NCI-H1694 (cell line): ENCODE results near the gene MAGI1.

Source experiments
- DNase-seq: peaks from one replicate; lab custom pipeline; 2025; lab: John Stamatoyannopoulos, UW

MAGI1 gene

DNA sequence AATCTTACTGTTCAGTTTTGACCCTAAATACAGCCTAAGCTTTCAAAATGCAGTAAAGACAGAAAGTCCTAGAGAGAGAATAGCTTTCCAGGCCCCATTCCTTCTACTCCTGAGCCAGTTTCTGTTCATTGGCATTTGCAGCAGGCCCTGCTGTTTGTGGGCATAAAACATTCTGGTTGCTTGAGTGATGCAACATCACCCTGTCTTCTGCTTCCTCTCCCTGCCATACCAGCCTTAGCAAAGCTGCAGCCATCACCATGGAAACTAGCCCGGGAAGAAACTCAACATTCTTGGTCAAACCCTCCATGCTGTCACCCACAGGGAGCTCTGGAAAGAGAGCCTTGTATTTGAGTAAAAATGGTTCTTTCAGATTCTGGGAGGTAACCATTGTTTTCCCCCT is 325.7 kb downstream of the MAGI1 start:
- DNase-seq: no peak

DNA sequence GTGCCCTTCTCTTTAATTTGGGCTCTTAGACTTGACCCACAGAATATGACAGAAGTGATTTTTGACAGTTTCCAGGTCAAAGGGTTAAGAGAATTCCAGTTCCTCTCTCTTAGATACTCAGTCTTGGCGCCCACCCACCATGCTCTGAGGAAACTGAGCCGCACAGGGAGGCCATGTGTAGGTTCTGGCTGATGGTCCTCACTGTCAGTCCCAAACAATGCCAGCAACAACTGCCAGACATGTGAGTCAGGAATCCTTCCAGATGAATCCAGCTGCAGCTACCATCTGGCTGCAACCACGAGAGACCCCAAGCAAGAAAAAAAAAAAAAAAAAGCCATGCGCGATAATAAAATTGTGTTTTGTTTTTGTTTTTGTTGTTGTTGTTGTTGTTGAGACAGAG is 326.6 kb downstream of the MAGI1 start:
- no peak for DNase-seq

DNA sequence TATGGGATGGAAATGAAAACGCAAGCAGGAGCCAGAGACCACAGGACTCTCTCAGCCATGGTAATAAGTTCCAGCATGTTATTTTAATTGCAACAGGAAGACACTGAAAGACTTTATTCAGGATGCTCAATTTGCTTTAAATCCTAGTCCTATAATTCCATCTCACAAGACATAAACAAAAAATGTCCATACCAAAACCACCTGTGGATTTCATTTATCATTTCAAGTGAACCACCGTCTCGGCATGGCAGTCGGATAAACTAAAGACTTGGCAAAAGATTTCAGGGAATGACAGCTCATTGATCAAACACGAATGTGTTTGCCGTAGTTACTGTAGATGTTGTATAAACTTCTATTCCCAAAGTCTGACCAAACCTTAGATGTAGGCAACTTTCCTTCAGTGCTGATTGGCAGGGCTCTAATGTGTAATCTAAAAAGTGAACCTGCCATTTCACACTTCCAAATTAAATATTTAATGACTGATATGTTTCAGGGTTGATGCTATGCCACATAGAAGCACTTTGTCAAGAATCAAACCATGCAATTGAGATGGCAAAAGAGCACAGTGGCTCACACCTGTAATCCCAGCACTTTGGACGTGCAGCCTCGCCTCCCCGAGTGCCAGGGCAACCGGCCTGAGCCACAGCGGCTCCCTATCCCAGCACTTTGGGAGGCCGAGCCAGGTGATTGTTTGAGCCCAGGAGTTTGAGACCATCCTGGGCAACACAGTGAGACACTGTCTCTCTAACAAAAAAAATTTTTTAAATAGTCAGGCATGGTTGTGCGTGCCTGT is 331.7 kb downstream of the MAGI1 start:
- no peak for DNase-seq

DNA sequence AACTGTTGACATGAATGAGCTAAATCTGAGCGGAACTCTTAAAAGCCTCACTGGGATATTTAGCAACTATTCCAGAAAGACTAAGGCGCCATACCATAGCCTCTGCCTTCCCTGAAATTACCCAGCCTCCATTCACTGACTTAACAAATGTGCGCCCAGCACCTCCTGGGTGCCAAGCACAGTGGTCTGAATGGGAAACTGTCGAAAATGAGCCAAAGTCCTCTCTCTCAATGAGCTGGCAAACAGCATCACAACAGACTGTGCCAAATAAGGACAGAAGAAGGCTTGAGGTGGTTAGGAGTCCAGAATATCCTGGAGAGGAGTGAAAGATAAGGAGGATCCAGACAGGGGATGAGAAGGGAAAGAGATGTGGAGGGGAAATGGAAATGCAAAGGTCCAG is 332.4 kb downstream of the MAGI1 start:
- DNase-seq: no peak

DNA sequence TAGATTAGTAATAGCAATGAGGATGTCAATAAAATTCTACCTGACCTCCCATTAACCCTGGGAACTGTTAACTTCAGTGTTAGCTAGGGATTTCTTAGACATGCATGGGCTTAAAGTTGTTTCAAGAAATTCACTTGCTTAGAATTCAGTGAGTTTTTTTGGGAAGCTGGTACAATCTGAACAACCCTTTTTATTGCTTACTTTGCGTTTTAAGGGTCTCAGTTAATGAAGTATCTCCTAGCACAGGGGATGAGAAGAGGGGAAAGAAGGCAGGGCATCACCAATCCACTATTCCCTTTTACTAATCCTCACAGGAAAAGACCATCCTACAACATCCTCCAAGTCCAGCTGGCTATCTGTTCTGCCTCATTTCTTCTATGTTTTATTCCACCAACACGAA is 334.9 kb downstream of the MAGI1 start:
- DNase-seq: no peak

DNA sequence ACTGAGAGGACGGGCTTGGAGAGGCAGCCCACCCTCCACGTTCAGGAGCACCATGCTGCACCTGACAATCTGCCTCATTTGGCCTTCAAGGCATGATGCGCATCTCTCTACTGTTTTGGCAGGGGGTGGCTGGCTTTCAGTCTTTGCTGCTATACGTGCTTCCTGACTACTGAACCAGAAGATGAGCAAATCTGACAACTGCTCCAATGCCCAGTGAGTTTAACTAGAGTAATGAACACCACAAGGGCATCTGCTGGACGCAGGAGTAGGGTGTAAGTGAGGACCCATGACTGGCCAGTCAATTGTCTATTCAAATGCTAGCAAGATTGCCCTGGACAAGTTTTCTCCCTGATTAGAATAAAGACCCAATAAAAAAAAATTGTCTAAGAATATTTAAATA is 335.7 kb downstream of the MAGI1 start:
- DNase-seq: no peak

DNA sequence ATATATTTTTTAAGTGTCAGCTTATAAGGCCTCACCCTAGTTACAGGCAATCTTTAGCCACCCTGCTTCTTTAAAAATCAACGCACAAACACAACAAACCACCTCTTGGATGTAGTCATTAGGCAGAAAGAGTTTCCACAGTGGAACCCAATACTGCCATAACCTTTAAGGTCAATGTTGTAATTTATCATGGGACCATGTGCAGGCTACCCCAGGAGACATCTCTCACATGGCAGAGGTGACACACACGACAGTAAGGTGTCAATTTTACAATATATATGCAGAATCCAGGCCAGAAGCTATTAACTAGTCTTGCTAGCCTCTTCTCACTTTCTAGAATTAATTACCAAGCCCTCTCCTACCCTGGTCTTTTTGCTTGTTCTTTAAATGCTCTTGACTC is 336.5 kb downstream of the MAGI1 start:
- no peak for DNase-seq

DNA sequence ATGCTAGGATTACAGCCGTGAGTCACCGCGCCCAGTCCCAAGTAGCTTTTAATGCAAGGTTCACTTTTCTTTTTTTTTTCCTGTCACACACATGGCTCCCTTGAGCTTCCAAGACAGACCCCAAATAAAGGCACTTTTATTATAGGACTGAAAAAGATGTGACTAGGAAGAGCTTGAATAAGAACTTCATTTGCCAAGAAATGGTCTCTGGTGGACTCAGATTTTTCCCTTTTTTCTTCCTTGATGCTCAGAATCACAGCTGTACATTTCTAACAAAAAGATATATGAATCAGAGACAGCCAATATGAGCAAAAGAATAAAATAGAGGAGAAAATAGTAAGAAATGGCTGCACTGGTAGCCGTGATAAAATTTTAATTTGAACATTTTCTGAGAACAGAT is 337.2 kb downstream of the MAGI1 start:
- DNase-seq: no peak

DNA sequence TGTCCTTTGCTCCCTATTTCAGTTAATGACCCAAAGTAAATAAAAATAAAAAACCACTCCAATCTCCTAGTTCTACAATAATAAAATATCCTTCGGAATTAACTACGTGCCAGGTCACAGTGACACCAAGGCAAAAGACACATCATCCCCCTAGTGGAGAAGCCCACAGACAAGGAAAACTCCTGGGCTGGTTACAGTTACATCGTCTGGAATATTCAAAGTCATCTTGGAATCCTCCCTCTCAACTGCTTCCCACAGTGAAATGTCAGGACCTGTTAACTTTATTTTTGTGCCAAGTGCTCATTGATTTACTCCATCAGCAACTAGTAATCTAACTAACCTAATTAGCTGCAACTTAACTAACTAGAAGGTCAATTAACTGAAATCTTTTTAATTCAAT is 349.3 kb downstream of the MAGI1 start:
- no peak for DNase-seq

DNA sequence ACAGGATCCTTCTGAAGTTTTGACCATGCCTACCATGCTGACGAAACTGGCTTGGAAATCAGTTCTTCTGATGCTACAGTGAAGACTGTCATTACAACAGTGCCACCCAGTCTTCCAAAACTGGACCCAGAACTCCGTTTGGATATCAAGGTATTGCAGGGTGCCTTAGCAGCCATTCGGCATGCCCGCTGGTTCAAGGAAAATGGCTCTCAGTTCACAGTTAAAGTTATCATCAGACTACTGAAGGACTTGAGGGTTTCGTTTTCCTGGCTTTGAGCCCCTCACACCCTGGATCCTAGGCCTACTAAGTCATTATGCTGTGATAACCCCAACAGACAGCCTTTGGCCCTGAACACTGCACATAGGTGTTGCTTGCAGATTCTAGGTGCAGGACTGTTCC is 351.0 kb downstream of the MAGI1 start:
- DNase-seq: no peak

DNA sequence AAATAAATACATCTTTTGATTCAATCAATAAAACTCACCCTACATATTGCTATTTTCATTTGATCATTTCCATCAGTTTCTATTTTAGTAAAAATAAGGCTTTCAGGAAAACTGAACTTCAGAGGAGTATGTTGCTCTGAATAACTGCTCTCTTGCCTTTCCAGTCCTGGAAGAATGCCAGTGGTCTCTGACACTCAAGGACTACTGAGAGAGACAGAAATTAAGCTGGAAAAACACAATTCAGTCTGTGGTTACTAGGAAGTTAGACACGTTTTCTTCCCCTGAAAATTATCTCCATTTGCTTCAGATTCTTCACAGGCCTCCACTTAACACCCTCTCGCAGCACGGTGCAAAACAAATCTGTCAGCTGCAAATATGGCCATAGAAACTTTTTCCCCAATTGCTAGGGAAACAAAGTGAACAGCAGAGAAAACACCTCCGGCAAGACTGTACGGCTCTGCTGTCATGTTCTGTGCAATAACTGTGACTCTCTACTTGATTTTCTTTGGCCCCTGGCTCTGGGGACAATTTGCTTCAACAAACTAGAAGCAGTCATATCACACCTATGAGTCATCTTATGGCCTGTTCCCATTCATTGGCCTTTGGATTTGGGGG is 353.0 kb downstream of the MAGI1 start:
- no peak for DNase-seq

DNA sequence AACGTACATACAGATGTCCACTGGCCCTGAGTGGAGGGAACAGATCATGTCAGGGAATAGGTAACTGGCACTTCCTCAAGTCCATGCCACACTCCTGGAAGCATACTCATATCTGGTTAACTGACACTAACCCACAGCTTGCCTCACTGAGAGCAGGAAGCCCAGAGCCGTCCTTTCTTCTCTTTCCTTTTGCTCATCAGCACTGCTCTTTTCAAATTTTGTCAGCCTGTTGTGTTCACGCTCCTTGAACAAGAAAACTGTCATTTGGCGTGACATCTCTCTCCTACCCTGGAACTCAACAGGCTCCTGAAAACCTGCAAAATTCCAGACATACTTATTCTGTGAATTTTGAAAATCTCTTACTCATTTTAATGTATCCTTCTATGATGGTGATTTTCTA is 360.2 kb downstream of the MAGI1 start:
- no peak for DNase-seq

DNA sequence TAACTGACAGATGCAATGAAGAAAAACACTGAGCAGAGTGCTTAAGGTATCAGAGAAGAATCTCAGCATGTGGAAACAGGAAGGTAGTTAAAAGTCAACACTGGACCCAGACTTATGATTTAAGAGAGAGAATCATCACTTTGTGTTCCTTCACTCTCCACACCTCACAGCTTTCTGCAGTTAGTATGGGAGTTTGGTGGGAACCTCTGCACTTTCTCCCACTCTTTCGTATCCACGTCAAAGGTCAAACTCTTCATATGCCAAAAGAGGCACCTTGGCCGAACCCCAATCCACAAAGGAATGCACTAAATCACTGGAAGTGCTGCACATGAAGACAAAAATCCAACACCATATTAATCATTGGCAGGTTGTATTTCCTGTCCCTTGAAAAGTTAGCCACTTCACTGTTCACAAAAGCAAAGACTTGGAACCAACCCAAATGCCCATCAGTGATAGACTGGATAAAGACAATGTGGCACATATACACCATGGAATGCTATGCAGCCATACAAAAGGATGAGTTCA is 361.2 kb downstream of the MAGI1 start:
- no peak for DNase-seq

DNA sequence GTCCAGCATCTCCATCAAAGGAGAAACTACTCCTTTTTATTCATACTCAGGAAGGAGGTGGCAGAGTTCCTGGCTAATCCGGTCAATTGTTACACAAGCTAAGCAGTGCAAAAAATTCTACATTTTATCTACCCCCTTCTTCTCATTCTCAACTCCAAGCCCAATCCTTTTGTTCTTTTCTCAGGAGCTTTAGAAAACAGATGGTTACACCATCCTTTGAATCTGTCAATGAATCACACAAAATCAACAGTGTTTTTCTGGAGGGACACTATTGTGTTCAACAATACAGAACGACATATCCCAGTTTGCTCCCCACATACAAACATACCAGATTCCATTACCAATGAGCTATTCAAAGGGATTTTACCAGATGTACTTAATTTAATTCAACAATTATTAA is 362.1 kb downstream of the MAGI1 start:
- DNase-seq: no peak

DNA sequence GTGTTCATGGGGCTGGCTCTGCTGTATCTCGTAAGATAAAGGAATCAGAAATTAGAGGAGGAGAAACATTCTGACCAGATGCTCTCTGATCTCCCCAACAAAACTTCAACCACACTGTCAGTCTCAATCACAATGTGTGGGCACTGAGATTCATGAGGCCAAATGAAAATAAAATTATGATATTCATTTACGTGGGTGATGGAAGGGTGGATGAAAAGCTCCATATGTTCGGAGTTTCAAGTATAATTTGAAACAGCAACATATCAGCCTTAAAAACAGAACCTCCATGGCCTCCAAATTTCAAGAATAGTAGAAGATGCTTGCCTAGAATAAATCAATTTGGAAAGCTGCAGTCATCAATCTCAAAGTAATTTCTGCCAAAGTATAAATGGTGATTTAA is 363.7 kb downstream of the MAGI1 start:
- no peak for DNase-seq

DNA sequence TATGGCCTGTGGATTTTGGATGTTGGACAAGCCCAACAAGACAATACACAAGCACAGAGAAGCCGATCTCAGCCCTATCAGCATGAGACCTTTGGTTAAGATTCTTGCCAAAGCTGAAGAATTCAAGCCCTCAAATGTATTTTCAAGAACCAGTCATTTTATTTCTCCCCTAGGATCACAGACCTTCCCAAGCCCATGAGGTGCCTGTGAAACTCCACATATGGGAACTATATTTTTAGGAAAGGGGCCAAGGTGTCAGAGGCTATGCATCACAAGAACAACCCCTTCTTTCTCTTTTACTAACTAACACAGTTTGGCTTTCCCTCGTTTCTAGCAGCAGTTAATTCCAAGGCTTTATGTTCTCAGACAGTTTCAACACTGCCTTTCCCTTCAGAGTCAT is 364.5 kb downstream of the MAGI1 start:
- no peak for DNase-seq

DNA sequence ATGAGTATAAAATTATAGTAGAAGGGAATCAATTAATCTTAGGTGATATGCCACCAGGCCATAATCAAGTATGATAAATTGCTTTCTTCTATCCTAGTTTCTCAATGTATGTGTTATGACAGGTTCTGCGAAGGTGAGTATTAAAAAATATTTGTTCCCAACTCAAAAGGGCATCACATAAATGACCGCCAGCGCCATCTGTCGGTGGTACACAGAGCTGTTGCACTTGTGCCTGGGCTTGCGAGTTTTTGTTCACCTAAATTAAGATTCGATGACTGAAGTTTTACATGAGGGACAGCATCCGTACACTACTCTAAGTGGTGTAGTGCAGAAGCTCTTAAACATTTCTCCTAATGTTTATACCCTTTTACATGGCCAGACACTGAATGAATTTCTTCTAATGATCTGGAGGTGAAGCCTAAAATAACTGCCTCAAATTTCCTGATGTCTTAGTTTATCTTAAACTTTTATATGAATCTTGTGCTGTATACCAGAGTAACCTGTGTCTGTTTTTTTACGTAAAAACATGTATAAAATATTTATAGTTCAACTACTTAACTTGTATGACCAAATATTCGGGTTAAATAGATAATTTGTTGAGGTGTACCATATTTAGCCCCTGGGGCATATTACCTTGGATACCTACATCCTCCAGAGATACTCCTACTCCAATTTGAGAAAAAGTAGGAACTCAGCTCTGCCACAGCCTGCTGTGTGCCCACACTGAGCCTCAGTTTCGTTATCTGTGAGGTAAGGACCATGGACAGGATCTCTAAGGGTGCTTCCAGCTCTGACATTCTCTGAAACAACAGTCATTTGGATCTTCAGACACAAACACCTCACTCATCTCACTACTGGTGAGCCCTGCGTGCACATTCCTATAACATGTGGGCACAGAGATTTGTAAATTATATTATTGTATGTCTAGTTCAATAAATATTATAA is 365.6 kb downstream of the MAGI1 start:
- no peak for DNase-seq

DNA sequence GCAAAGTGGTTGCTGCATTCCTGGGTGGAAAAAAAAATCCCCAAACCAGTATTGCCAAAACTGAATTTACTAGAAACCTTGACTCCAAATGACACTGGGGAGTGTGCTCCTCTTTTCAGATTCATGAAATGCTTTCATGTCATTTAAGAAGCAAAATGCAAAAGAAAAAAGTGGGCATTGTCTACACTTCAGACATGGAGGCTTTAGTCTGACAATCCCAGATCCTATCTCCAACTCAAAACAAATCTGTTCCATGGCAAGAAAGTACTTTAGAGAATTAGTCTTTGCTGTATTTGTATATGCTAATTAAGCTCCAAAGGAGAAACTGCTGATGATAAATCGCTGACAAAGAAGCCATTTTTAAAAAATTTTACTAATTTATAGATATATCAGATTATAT is 366.7 kb downstream of the MAGI1 start:
- no peak for DNase-seq

DNA sequence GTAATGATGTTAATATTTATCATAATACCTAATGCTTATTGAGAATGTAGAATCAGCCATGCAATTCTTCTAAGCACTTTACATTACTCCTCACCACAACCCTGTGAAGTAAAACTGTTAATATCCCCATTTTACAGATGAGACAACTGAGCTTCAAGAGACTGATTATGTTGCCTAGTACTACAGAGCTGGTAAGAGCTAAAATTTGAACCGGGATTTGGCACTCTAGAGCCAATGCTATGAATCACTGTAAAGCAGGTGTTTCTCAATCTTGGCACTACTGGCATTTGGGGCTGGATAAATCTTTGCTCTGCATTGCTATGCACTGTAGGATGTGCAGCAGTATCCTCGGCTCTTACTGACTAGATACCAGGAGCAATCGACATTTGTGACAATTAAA is 367.7 kb downstream of the MAGI1 start:
- DNase-seq: no peak

DNA sequence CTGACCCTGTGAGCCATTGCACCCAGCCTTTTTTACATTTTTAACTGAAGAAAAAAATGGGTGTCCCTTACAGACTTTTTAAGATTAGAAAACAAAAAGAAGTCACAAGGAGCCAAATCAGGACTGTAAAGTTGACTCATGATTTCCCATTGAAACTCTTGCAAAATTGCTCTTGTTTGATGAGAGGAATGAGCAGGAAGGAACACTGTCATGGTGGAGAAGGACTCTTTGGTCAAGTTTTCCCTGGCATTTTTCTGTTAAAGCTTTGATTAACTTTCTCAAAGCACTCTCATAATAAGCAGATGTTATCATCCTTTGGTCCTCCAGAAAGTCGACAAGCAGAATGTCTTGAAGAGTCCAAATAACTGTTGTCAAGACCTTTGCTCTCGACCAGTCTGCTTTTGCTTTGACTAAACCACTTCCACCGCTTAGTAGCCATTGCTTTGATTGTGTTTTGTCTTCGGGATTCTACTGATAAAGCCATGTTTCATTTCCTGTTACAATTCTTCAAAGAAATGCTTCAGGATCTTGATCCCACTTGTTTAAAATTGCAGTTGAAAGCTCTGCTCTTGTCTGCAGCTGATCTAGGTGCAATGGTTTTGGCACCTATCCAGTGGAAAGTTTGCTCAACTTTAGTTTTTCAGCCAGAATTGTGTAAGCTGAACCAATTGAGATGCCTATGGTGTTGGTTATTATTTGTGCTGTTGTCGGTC is 369.4 kb downstream of the MAGI1 start:
- DNase-seq: no peak

DNA sequence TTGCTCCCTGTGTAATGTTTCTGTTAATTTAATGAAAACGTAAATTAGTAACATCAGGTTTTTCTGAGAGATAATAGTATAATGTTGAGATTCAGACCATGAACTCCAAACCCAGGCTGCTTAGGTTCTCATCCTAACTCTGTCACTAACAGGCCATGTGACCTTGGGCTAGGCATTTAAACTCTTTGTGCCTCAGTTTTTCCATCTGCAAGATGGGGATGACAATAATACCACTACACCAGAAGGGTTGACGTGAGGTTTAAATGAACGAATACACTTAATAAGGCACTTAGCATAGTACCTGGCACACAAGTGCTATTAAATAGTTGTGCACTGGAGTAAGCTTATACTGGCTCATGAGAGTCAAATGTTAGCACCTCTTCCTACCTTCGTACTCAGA is 370.8 kb downstream of the MAGI1 start:
- DNase-seq: no peak
